Stomach (tissue), 9 donors: ENCODE data around the gene TM9SF1. TPM values are rescaled to one million over a fixed set of nuclear protein-coding genes. Genes with fewer than 3 reads are reported as not detected.

Source experiments
- DNase-seq, 2 donors: peaks; one replicate each; pipeline versions ENCODE4 v3.0.0 to v3.0.0-alpha.2; 2013 to 2019
- H3K27ac ChIP-seq, 5 donors: fragments of 200-600 bp in 4 of 5; sonication (generic) in 4 of 5; one replicate each; pipeline ENCODE4 v1.5.1; 2013 to 2019; ENCODE audit warnings: mild to moderate bottlenecking in 1 of 5, moderate library complexity in 1 of 5
- H3K27me3 ChIP-seq, 3 donors: fragments of 200-600 bp; sonication (generic); one replicate each; pipeline ENCODE4 v1.5.1; 2017 to 2019; ENCODE audit warnings: mixed run types in 1 of 3
- H3K36me3 ChIP-seq, 4 donors: fragments of 200-600 bp; sonication (generic); 1 replicate in 3 of 4; 2 replicates in 1 of 4; pipeline ENCODE4 v1.5.1; 2016 to 2019
- H3K4me1 ChIP-seq, 4 donors: fragments of 200-600 bp; sonication (generic); one replicate each; pipeline ENCODE4 v1.5.1; 2016 to 2019
- H3K4me3 ChIP-seq, 4 donors: fragments of 200-600 bp; sonication (generic) in 3 of 4; one replicate each; pipeline ENCODE4 v1.5.1; 2016 to 2019; ENCODE audit warnings: mild to moderate bottlenecking in 1 of 4
- H3K9me3 ChIP-seq, 4 donors: fragments of 200-600 bp; sonication (generic); one replicate each; pipeline ENCODE4 v1.5.1; 2016 to 2019
- EP300 ChIP-seq: sonication (generic); formaldehyde crosslinking; IDR thresholded peaks from one replicate; pipeline ENCODE4 v1.6.1; 2017; ENCODE audit warnings: antibody characterized with exemption
- POLR2A ChIP-seq, 4 donors: fragments of 450-650 bp; IDR thresholded peaks; one replicate each; pipeline ENCODE4 v1.6.1; 2016; ENCODE audit warnings: antibody characterized with exemption in 4 of 4, control low read depth in 2 of 4, mild to moderate bottlenecking in 1 of 4, moderate library complexity in 1 of 4
- POLR2AphosphoS5 ChIP-seq, 3 donors: sonication (generic); formaldehyde crosslinking; IDR thresholded peaks; one replicate each; pipeline ENCODE4 v1.6.1; 2016; ENCODE audit warnings: antibody characterized with exemption in 3 of 3
- WGBS, 5 donors: extraction: QIAGEN DNeasy Blood & Tissue Kit in 3 of 5; methylation state at CpG; one replicate each; pipeline versions ENCODE4 v1.1.5 to v1.1.7; 2013 to 2018; 5-methylcytosine and 5-hydroxymethylcytosine counted together
- intact Hi-C: fragments of 100-400 bp; cut with DNase I; formaldehyde crosslinking; loops from one replicate; pipeline ENCODE4 v1.15.1; 2023; ENCODE audit warnings: low total_unique reads
- polyA plus RNA-seq, 3 donors: library from polyadenylated mRNA; stranded (reverse); fragments of 200-250 nt; gene quantifications; one replicate each; pipeline ENCODE4 v1.2.3, GENCODE V29; 2013
- total RNA-seq, 5 donors: library from RNA; depleted of rRNA; stranded (reverse); fragments of >200 nt; gene quantifications; one replicate each; pipeline versions ENCODE4 v1.1.0 to v1.2.3, GENCODE V29; 2014 to 2016
- TF ChIP-seq, protein P1 (sequence below), 7 experiments: fragments of 450-650 bp in 4 of 7; fragments of 200-600 bp in 3 of 7; sonication (generic) in 3 of 7; IDR thresholded peaks; one replicate each; pipeline ENCODE4 v1.5.1; 2016 to 2019; ENCODE audit warnings: antibody characterized with exemption in 7 of 7, control low read depth in 2 of 7, mild to moderate bottlenecking in 1 of 7
- donor health status: healthy with polysubstance abuse.
- donor health status: Bipolar disorder and iron deficiency.
- donor health status: healthy.

Gene TM9SF1
- total and polyA plus RNA-seq, 8 donors, result 6.4 to 79.7 (median 28.8) TPM

DNA sequence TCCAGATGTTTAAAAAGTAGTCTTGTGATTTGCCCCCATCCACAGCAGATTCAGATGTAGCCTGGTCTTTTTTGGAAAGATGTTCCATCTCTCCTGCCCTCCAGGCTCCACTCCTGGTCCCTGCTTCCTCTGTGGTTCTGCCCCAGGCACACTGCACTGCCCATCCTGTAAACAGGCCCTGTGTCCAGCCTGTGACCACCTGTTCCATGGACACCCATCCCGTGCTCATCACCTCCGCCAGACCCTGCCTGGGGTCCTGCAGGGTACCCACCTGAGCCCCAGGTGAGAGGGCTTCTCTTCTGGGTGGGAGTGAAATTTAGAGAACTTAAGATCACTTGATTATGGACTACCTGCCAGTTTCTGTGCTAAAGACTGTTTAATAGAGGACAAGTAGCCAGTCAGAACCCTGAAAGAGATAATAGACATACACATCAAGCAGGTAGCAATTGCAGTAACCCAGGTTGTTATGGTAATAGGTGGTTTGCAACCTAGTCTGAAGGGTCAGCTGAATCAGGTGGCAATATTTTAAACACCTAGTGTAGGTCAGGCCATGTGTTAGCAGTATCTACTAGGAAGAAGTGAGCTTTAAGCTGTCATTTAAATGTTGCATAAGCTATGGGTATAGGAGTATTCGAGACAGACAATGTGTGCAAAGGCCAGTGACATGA lies 45.8 kb downstream of the TM9SF1 start:
- Histone ChIP-seq H3K4me3 (no peak overlapping the region), H3K9me3 (no peaks in the 10 kb centered on the region), H3K27me3 (no peaks in the 10 kb centered on the region), H3K4me1 (peaks cover 25 to 49% (median 41%) of the 10 kb centered on the region in 4 donors), H3K36me3 (peaks cover 20 to 61% (median 58%) of the 10 kb centered on the region in 4 donors), H3K27ac (no peak overlapping the region)
- 93 to 97% (median 95%) methylated on average over 3 of the region's 3 CpGs for whole genome bisulfite sequencing, 5 donors
- TF ChIP-seq EP300 (no peak), POLR2A (IDR thresholded peaks at IDR 0.05) (no peak), POLR2AphosphoS5 (IDR thresholded peaks at IDR 0.05) (no peak)
- TF ChIP-seq, protein P1, sequence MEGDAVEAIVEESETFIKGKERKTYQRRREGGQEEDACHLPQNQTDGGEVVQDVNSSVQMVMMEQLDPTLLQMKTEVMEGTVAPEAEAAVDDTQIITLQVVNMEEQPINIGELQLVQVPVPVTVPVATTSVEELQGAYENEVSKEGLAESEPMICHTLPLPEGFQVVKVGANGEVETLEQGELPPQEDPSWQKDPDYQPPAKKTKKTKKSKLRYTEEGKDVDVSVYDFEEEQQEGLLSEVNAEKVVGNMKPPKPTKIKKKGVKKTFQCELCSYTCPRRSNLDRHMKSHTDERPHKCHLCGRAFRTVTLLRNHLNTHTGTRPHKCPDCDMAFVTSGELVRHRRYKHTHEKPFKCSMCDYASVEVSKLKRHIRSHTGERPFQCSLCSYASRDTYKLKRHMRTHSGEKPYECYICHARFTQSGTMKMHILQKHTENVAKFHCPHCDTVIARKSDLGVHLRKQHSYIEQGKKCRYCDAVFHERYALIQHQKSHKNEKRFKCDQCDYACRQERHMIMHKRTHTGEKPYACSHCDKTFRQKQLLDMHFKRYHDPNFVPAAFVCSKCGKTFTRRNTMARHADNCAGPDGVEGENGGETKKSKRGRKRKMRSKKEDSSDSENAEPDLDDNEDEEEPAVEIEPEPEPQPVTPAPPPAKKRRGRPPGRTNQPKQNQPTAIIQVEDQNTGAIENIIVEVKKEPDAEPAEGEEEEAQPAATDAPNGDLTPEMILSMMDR (IDR thresholded peaks at IDR 0.05), result no peak
- no peak for DNase-seq
- intact Hi-C loops, result no loop called here

DNA sequence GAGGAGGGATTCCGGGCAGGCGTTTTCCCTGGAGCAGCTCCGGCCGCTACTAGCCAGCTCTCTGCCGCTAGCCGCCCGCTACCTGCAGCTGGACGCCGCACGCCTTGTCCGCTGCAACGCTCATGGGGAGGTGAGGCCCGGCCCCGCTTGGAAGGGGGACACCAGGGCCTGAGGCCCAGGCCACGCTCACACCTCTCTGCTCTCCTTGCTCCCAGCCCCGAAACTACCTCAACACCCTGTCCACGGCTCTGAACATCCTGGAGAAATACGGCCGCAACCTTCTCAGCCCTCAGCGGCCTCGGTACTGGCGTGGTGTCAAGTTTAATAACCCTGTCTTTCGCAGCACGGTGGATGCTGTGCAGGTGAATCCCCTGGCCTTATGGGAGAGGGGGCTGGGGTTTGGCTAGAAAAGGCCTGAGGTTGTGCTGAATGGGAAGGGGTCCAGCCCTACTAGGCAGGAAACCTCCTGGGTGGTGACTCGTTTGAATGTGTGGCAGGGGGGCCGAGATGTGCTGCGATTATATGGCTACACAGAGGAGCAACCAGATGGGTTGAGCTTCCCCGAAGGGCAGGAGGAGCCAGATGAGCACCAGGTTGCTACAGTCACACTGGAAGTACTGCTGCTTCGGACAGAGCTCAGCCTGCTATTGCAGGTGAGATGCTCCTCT lies 47.3 kb downstream of the TM9SF1 start:
- H3K4me3 ChIP-seq, result peak overlapping the region; percentile 76 to 96 (median 88)
- intact Hi-C loops, result no loop called here
- 3 to 8% (median 5%) methylated on average over 18 to 29 of the region's 29 CpGs for WGBS, 5 donors

DNA sequence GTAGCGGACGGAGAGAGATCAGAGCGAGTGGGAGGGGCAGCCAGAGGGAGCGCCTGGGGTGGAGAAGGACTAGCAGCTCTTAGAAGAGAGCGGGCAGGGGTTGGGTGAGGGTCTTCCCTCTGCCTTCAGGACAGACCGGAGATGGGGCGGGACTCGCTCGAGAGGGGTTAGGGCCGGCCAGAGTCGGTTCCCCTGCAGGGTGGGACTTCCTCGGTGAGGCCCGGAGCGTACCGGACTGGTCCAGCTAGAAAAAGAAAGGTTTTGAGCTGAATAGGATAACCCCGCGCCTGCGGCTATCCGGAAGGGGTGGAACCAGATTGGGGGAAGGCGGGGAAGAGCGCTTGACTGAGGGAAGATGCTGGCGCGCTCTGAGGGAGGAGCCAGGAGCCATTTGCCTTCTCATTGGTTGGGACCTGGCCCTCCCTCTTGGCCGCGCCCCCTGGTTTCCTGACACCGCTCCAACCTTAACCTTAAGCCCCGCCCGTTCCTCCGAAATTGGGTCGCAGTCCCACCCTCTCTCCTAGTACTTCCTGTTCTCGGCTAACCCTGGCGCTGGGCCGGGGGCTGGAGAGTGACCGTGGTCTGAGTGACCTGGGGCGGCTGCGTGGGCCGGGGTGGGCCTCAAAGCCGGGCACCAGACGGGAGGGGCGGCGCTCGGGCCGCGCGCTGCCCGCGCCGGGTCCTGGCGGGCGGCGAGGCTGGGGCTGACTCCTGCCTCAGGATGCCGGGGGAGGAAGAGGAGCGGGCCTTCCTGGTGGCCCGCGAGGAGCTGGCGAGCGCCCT lies 48.1 kb downstream of the TM9SF1 start, which contains the start of gene RNF31:
RNF31 (plus strand) TSS at position 521 of the 783 bp plus-strand sequence; CDS start at position 722, 201 bp downstream.
- 0 to 1% (median 0%) methylated on average over 38 to 57 of the region's 57 CpGs for WGBS, 5 donors
- TF ChIP-seq EP300 (no peak), POLR2AphosphoS5 (IDR thresholded peaks at IDR 0.05) (peak; percentile 51 to 88 (median 56))
- Histone ChIP-seq H3K4me1 (peaks cover 27 to 64% (median 50%) of the 10 kb centered on the region in 4 donors), H3K9me3 (no peaks in the 10 kb centered on the region), H3K27ac (peak within 1 kb of the TSS; percentile 91 to 98 (median 97)), H3K4me3 (peak within 1 kb of the TSS; percentile 76 to 96 (median 88)), H3K27me3 (no peaks in the 10 kb centered on the region), H3K36me3 (peaks cover 22 to 53% (median 50%) of the 10 kb centered on the region in 4 donors)
- DNase-seq, result peak; percentile 98 to 100
- intact Hi-C loops, result no loop called here

More for the DNA sequence above, 47.3 kb downstream of the TM9SF1 start:
- Histone ChIP-seq H3K4me1 (peaks cover 25 to 57% (median 43%) of the 10 kb centered on the region in 4 donors), H3K27ac (peak overlapping the region; percentile 91 to 98 (median 97)), H3K36me3 (peaks cover 22 to 59% (median 57%) of the 10 kb centered on the region in 4 donors), H3K9me3 (no peaks in the 10 kb centered on the region), H3K27me3 (no peaks in the 10 kb centered on the region)
- DNase-seq, result no peak
- TF ChIP-seq POLR2A (IDR thresholded peaks at IDR 0.05) (no peak), POLR2AphosphoS5 (IDR thresholded peaks at IDR 0.05) (no peak), EP300 (no peak)
- TF ChIP-seq, protein P1 (IDR thresholded peaks at IDR 0.05), result no peak

DNA sequence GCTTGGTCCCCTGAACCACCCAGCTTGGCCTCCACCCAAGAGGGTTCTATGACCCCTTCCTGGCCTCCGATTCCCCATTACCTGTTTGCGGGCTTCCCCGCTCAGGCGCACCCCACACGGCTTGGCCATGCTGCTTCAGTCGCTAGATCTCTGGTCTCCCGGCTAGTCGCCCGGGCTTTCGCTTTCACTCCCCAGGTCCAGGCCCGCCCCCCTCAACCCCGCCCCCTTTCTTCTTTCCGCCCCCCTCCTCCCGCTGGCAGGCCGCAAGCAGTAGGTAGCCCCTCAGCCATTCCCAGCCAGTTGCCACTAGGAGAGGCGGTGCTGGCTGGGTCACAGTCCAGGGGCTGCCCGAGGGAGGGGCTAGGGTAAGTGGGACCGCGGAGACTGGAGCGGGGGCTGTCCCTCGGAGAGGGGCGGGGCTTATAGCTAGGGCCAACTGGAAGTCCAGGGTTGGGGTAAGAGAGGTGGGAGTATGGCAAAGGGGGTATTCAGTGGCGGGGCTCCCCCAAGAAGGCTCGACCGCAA lies 48.7 kb downstream of the TM9SF1 start, which contains the start of gene PSME2:
PSME2 (minus strand) TSS at position 158 of the 525 bp plus-strand sequence; CDS start at position 129, 29 bp downstream.
- peak; percentile 95 to 98 for DNase-seq
- peak within 1 kb of the TSS; percentile 91 to 98 (median 97) for H3K27ac ChIP-seq
- TF ChIP-seq POLR2AphosphoS5 (IDR thresholded peaks at IDR 0.05) (peak in 2 of 3 donors; percentile 70 to 72), POLR2A (IDR thresholded peaks at IDR 0.05) (no peak)
- TF ChIP-seq, protein P1 (IDR thresholded peaks at IDR 0.05), result no peak
- H3K4me1 ChIP-seq, result peaks cover 31 to 69% (median 55%) of the 10 kb centered on the region in 4 donors
- H3K36me3 ChIP-seq, result peaks cover 16 to 46% (median 43%) of the 10 kb centered on the region in 4 donors
- intact Hi-C loops, result no loop called here
- H3K4me3 ChIP-seq, result peak within 1 kb of the TSS; percentile 76 to 96 (median 88)
- 0 to 2% (median 1%) methylated on average over 24 to 25 of the region's 25 CpGs for WGBS, 5 donors
- no peaks in the 10 kb centered on the region for H3K27me3 ChIP-seq
- H3K9me3 ChIP-seq, result no peaks in the 10 kb centered on the region
